Fibroblast of lung (primary cell): ENCODE measurements around the gene TMEM208.

Experiments used
- CTCF ChIP-seq, 2 donors: IDR thresholded peaks in 1 of 2; conservative IDR thresholded peaks in 1 of 2; 1 replicate in 1 of 2; 2 replicates in 1 of 2; pipeline ENCODE4 v1.5.1; 2011 to 2012; ENCODE audit warnings: low read length in 2 of 2, control low read depth in 1 of 2, inconsistent platforms in 1 of 2, low read depth in 1 of 2, mild to moderate bottlenecking in 1 of 2
- EZH2 ChIP-seq: IDR thresholded peaks from 2 replicates; pipeline ENCODE4 v1.5.1; 2012; ENCODE audit warnings: low read length, control low read depth, mild to moderate bottlenecking; ENCODE audit errors: missing control alignments

GRCh38 chr16:67237396-67238277, 10.7 kb downstream of the TMEM208 start:
- TF ChIP-seq CTCF (conservative IDR thresholded peaks at IDR 0.05 in 1 of 2, IDR thresholded peaks at IDR 0.05 in 1 of 2; ENCODE audit: low read depth in 1 of 2, low read length in 2 of 2) = no peak
- no peak for TF ChIP-seq EZH2
